Stimulated activated naive CD8-positive, alpha-beta T cell treated with anti-CD3 and anti-CD28 coated beads, Interleukin-15, Interleukin-2, amounts not matched to agents 100 U/mL and 50 U/mL, for 24 hours (primary cell): ENCODE measurements around the gene IRAK2.
"Not testable (repeated sequence)": the region's sequence is repeated elsewhere in the genome, so short reads cannot be mapped to it uniquely, and the experiment has no call there.

Source experiments
- ATAC-seq: fragments of 150-1000 bp; cut with Tn5 transposase; one replicate; pipeline ENCODE4 v1.10.0; 2021
- DNase-seq: peaks from one replicate; pipeline ENCODE4 v3.0.0; 2021

The IRAK2 gene

DNA sequence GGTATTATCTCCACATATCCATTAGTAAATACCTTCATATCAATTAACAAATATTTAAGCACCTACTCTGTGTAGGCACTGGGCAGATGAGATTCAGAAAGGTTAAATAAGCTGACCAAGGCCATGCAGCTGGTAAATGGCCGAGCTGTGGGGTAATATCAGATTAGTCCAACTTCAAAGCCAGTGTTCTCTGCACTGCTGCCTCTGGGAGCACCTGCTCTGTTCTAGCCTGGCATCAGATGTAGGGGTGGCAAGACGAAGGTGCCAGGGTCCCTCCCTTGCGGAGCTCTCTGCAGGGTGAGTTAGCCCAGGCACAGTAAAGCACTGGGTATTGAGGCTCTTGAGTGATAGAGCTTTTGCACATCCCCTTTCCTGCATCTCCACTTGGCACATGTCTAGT lies 89.0 kb downstream of the IRAK2 start:
- ATAC-seq: no peak

DNA sequence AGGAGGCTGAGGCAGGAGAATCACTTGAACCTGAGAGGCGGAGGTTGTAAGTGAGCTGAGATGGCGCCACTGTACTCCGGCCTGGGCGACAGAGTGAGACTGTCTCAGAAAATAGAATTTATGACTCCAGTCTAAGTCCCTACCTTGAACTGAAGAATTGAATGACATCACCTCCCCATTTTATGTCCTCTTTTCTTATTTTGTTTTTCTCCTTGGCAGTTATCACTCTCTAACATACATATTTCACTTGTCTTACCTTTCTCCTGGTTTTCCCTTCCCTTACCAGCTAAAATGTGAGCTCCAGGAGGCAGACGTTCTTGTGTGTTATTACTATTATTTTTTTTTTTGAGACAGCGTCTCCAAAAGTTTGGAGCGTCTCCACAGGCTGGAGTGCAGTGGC lies 91.1 kb downstream of the IRAK2 start:
- DNase-seq (no peak), ATAC-seq (no peak)

More for the DNA sequence above, 89.0 kb downstream of the IRAK2 start:
- DNase-seq: no peak

DNA sequence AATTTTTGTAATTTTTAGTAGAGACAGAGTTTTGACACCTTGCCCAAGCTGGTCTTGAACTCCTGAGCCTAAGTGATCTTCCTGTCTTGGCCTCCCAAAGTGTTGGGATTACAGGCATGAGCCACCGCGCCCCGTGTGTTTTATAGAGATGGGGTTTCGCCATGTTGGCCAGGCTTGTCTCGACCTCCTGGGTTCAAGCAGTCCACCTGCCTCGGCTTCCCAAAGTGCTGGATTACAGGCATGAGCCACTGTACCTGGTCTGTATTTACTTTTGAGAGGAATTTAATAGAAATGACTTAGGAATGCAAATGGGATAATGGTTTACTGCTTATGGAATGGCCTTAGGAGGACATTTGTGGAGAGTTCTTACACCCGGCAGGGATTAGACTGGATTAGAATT lies 94.3 kb downstream of the IRAK2 start:
- DNase-seq (no peak), ATAC-seq (no peak)

DNA sequence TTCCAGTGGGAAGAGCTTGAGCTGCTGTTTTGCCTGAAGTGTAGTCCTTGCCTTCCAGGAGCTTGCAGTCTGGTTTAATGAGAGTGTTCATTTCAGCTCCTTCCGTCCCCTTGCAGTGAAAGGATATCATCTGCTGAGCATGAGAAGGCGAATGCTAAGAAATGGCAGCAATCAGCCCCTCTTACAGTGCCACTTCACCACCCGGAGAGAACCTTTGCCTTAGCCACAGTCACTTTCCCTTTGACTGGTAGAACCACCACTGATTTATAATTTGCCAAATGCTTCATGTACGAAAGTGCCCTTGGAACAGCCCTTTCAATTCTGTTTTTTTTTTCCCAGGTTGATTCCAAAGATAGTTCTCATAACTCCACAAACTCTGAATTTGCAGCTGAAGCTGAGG lies 95.1 kb downstream of the IRAK2 start:
- no peak for ATAC-seq
- DNase-seq: no peak

DNA sequence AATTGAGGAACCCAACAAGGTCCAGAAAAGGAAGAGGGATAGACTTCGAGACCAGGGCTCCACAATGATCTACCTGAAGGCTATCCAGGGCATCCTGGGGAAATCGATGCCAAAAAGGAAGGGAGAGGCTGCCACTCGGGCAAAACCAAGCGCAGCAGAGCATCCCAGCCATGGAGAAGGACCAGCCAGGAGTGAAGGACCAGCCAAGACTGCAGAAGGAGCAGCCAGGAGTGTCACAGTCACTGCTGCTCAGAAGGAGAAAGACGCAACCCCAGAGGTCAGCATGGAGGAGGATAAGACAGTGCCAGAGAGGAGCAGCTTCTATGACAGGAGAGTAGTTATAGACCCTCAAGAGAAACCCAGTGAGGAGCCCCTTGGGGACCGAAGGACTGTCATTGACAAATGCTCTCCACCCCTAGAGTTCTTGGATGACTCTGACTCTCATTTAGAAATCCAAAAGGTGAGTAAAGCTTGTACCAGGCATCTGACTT lies 95.5 kb downstream of the IRAK2 start:
- no peak for DNase-seq

DNA sequence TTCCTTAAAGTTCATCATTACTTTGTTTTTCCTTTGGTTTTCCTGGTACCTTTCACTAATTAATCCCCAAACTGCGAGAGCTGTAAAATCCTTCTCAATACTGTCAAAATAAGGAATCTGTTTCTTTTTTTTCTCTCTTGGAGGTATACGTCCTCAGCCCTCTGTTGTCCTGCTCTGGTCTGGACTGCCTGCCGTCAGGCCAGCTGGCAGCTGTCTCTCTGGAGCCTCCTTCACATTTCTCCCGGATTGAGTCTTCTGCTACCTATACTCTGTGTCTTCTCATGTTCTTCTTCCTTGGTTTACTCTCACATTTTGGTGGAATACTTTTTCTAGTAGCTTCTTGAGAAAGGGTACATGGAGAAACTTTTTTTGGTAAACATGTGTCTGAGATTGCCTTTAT lies 97.3 kb downstream of the IRAK2 start:
- ATAC-seq (no peak), DNase-seq (no peak)

More for the DNA sequence above, 95.5 kb downstream of the IRAK2 start:
- no peak for ATAC-seq

DNA sequence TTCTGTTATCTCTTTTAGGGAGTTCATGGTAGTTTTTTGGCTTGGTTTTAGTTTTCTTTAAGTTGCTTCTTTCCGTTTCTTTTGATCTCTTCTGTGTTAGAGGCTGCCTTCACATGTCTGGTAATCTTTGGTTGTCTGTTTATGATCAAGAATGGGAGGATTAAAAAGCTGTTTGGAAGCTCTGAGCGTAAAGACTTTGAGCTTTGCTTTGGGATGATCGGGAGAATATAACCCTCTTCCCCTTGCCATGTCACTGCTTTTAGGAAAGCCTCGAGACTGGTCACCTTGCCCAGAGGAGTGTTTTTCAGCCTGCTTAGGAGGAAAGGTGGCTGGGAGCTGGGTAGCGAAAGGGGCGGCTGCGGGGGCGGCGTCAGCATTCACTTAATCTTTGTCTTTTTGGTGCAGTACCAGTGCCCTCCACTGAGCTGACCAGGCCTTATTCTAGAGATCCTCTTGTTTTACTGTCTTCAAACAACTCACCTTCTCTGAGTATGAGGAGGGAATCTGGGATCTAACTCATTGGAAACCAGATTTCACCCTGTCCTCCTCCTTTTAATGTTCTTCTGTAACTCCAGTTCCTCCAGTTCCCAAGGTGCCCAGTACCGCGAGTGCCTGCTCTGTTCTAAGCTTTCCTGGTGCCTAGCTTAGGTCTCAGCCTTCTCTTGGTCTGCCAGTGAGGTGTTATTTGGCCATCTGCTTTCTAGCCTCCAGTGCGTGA lies 99.1 kb downstream of the IRAK2 start:
- DNase-seq: peak; percentile 77
- peak; percentile 93 for ATAC-seq

DNA sequence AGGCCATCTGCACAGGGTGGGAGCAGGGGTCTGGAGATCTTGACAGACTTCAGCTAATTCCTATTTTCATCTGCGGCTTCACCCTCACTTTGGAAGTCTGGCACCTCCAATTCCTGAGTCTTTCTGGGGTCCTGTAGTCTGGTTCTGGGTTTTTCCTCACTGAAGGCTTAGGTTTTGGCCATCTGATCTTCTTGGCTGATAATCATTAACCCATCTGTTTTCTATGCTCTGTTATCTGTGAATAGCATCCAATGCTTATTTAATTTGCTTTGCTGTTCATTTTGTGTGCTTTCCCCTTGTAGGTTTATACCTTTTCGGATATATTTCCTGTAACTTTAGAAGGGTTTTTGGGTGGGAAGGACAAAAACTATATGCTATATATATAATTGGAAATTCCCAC lies 101.1 kb downstream of the IRAK2 start:
- DNase-seq (no peak), ATAC-seq (no peak)

DNA sequence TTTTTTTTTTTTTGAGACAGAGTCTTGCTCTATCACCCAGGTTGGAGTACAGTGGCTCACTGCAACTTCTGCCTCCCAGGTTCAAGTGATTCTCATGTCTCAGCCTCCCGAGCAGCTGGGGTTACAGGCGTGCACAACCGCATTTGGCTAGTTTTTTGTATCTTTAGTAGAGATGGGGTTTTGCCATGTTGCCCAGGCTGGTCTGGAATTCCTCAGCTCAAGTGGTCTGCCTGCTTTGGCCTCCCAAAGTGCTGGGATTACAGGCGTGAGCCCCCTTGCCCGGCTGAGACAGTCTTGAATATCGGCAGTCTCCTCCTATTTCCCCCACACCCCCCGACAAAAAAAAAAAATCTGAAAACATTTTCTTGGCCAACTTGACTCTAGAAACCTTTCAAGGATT lies 102.2 kb downstream of the IRAK2 start:
- ATAC-seq, DNase-seq: not testable (repeated sequence)

DNA sequence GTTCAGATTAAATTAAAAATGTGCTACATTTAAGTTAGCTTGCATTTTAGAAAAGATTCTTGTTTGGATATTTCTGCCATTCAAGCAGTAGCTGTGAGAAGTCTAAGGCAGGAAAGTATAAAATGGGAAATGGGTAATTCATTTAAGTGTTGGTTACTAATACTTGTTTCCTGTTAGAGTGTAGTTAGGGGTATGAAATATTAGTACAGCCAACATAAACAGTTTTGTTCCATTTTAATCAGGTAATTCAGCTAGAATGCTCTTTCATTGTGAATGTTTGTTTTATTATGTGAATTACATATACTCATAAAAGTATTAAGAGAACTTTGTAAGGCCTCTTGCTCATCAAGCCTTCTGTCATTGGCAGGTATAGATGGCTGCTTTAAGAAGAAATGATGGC lies 103.4 kb downstream of the IRAK2 start:
- ATAC-seq (no peak), DNase-seq (no peak)

DNA sequence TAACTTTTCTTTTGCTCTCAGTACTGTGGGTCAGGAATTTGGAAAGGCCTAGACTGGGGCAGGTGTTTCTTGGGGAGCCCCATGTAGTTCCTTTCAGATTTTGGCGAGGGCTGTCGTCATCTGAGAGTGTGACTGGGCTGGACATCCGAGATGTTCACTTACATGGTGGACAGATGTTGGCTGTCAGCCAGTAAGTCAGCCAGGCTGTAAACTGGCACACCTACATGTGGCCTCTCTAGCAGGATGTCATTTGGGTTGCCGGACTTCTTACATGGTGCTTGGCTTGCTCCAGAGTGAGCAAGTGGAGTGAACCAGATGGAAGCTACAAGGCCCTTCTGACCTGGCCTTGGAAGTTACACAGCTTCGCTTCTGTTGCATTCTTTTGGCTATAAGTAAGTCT lies 104.2 kb downstream of the IRAK2 start:
- ATAC-seq (no peak), DNase-seq (no peak)

DNA sequence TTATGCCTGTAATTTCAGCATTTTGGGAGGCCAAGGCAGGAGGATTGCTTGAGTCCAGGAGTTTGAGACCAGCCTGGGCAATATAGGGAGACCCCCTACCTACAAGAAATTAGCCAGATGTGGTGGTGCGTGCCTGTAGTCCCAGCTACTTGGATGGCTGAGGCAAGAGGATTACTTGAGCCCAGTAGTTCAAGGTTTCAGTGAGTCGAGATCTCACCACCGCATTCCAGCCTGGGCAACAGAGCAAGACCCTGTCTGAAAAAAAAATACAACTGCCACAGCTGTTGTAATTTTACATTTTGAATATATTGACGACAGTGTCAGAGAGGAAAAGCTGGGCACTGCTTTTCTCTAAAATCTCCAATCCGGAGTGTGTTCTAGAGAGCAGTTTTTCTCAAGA lies 104.7 kb downstream of the IRAK2 start:
- no peak for ATAC-seq
- DNase-seq: no peak

DNA sequence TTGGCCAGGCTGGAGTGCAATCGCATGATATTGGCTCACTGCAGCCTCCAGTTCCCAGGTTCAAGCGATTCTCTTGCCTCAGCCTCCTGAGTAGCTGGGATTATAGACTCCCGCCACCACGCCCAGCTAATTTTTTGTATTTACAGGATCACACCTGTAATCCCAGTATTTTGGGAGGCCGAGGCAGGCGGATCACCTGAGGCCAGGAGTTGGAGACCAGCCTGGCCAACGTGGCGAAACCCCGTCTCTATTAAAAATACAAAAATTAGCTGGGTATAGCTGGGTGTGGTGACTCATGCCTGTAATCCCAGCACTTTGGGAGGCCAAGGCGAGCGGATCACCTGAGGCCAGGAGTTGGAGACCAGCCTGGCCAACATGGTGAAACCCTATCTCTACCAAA lies 107.8 kb downstream of the IRAK2 start:
- ATAC-seq, DNase-seq: not testable (repeated sequence)

DNA sequence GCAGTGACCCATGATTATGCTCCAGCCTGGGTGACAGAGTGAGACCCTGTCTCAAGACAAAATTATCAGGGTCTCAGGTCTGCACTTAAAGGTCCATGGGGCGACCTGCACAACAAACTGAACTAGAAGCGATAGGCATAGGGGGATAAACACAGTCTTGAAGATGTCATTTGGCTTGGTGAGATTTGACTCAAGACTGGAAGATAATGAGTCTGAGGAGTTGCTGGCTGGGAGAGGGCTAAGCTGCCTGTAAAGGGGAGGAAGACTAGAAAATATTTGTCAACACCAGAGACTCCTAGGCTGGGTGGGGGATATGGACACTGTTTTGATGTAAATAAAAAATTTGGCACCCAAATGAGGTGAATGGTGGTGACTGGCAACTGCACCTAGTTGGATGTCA lies 108.3 kb downstream of the IRAK2 start:
- ATAC-seq (no peak), DNase-seq (no peak)

DNA sequence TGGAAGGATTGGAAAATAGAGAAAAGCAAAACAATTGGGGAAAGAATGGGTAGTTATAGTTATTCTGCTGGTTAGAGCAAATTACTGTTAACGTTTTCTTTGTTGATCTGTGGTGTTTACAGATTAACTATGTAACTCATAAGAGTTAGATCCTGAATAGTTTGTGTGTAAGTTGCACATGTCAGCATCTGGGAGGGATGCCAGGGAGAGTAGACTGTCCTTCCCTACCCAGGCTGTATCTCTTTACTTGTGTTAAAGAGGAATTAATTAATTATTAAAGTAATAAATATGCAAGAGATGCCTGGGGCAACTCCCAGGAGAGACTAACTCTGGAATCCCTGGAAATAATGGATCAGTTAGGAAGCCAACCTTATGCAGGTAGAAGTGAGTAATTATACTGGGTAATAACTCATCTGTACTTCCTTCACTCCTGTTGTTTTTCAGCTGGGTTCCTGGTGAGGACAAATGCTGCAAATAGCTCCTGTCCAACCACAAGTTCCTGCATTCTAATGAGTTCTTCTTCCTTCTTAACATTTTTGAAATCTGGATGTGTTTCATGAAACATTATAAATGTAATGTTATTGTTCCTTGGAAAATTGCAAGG lies 109.1 kb downstream of the IRAK2 start:
- DNase-seq: no peak
- no peak for ATAC-seq

DNA sequence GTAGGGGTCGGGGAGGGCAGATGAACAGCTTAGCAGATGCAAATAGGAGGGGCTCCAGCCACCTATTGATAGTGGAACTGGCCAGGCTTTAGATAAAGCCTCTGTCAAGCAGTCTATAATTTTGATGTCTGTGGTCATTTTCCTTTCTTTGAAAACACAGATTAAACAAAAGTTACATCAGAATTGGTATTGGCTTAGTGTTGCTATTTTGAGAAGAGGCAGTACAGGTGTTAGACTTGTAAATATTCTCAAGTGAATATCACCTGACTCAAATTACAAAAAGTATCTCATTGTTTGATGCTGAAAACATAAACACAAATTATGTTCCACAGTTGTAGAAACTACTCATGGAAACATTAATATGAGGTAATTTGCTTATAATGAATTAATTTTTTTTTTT lies 109.9 kb downstream of the IRAK2 start:
- ATAC-seq (no peak), DNase-seq (no peak)

DNA sequence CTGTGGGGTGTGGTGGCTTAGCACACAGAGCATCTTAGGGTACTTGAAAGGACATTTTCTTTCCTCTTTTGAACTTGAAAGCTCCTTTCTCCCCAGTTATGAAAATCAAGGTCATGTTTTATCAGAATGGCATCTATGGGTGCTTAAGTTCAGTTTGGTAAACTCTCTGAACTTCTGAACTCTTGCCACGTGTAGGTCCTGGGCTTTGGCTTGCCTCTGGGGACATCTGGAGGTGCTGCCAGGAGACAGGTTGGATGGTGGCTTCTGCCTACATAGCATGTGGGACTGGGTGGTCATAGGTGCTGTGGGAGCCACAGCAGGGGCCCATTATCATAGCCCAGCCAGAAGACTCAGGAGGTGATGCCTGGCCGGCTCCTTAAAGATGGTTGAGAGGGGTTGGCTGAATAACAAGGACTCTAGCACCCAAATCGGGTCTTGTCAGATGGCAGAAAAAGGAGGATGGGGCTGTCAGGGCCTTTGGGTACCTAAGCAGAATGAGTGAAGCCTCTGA lies 112.5 kb downstream of the IRAK2 start:
- ATAC-seq (no peak), DNase-seq (no peak)

DNA sequence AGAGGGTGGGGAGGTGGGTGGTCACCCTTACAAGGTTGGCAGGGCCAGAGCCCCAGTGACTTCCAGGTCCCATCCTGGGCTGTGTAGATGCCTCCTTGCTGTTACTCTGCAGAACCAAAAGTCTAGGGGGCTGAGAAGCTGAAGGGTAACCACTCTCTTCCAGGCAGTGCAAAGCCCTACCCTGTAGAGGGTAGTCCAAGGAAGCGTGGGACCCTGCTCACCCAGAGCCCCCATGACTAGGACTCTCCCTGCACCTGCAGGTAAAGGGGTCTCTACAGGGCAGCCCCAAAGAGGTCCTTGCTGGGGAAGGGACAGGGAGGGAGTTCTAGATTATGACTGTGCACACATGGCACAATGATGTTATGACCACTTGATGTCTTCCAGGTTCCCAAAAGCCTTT lies 113.8 kb downstream of the IRAK2 start:
- ATAC-seq: no peak
- no peak for DNase-seq

DNA sequence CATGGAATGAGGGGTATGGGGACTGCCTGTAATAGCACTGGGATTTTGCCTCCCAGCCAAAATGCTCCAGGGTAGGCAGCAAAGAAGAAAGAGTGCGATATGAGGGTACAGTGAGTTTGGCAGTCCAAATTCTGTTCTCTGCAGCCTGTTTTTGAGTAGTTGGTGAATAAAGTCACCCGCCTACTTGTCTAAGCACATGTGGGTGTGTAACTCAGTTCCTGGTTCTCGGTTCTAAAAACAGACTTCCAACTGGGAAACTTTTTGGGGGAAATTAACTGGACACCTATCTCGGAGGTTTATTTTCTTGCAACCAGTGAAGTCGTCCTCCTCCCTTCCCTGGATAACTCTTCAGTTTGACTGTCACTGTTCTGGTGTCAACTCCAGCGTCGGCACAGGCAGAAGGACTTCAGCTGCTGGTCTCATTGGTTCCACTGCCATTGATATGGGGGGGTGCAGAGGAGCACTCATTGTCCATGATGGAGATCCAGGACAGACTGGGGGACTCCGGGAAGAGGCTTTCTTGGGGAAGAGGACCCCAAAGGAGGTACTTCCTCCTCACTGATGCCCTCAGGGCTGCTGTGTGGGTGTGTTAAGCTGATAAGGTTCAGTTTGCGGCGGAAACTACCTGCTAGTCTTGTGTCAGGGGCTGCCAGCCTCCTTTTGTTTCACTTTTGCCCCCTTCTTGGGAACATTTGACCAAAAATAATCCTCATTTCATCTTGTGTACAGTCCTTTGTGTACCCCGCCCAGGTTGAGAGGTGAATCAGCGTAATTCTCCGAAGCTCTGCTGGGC lies 114.9 kb downstream of the IRAK2 start:
- no peak for DNase-seq
- ATAC-seq: no peak

DNA sequence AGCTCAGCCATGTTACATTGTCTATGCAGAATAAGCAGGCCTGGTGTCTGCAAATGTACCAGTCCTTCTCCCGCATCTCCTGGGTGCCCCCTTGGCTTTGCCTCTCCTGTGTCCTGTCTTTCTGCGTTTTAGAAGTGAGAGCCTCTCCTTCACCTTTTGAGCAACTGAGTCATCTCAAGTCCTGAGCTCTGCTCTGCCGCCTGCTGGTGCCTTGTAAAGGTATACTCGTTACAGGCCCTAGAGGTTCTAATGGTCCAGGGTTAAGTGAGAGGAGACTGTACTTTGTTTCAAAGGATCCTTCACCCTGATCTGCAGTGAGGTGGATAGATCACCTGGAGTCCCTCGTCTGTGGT lies 115.4 kb downstream of the IRAK2 start:
- DNase-seq (no peak), ATAC-seq (no peak)

DNA sequence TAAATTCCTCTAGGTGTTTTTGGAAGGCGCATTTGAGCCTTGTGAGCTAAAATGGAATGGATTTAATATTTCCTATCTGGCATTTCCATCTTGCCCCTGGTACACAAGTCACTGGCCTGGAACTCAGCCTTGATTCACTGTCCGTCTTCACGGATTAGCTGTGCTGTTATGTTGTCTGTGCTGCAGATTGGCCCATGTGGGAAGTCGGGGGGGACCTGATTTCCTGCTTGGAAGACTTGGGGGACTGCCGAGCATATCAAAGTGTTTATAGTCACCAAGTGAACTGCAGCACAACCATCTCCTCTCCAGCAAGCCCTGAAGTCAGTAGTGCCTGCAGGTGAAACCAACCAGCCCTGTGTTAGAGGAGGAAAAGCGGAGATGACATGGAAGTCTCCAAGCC lies 115.9 kb downstream of the IRAK2 start:
- no peak for DNase-seq

DNA sequence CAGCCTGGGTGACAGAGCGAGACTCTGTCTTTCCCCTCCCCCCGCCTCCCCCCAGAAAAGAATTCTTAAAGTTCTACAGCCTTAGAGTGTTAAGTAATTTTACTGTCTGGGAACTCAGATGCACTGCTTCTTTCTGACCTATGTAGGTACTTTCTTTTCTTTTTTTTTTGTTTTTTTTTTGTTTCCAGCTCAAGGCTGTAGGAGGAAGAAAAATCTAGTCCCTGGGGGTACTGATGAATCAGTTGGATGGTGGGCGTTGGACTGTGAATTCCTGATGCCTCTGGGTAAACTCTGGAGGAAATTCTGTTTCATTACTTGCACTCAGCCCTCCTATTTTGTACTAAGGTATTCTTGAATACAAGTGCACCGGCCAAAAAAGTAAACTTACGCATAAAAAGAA lies 117.2 kb downstream of the IRAK2 start:
- ATAC-seq (no peak), DNase-seq (no peak)

More for the DNA sequence above, 115.9 kb downstream of the IRAK2 start:
- ATAC-seq: no peak

DNA sequence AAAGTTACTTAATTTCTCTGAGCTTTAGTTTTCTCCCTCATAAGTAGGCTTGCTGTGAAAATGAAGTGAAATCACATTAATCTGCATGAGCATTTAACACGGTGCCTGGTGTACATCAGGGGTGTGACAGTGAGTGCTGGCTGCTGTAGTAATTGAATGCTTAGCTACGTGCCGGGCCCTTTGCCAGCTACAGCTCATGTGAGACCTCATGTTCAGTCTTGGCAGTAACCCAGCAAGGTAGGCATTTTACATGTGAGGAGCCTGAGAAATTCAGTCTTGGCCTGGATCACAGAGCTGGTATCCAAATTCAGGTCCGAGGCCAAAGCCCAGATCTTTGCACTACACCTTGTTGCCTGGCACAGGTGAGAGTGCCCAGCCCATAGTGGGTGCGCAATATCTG lies 118.9 kb downstream of the IRAK2 start:
- DNase-seq (no peak), ATAC-seq (no peak)
